ENCODE data around the gene RASSF1.

DNA sequence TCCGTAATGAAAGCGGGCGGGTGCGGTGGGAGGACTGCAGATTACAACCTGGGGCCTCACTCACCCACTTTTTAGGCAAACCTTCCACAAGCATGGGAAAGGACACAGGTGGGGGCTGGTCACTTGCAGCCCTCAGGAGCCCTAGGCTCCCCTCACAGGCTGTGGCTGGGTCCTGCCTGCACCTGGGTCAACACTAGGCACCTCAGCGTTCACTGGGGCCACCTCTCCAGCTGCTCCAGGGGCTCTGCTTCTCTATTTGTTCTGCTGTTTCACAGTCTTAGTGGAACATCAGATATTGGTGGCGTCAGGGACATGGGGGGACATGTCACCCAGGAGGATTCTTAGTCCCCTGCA, 48.8 kb upstream of the RASSF1 start:
- TF ChIP-seq HDGF (IDR thresholded peaks at IDR 0.05; ENCODE audit: borderline replicate concordance) (no peak), FOXK2 (IDR thresholded peaks at IDR 0.05) (no peak), ARNT (IDR thresholded peaks at IDR 0.05) (no peak), L3MBTL2 (conservative IDR thresholded peaks at IDR 0.05) (no peak), LEF1 (IDR thresholded peaks at IDR 0.05; ENCODE audit: borderline replicate concordance) (no peak), ZNF384 (IDR thresholded peaks at IDR 0.05) (no peak), NFRKB (IDR thresholded peaks at IDR 0.05) (no peak), FOXM1 (IDR thresholded peaks at IDR 0.05; ENCODE audit: borderline replicate concordance) (no peak), SP1 (IDR thresholded peaks at IDR 0.05) (no peak), SUZ12 (IDR thresholded peaks at IDR 0.05) (no peak), FOXA1 (IDR thresholded peaks at IDR 0.05) (no peak), BHLHE40 (IDR thresholded peaks at IDR 0.05; ENCODE audit: borderline replicate concordance) (no peak)
- TF ChIP-seq, protein P1, sequence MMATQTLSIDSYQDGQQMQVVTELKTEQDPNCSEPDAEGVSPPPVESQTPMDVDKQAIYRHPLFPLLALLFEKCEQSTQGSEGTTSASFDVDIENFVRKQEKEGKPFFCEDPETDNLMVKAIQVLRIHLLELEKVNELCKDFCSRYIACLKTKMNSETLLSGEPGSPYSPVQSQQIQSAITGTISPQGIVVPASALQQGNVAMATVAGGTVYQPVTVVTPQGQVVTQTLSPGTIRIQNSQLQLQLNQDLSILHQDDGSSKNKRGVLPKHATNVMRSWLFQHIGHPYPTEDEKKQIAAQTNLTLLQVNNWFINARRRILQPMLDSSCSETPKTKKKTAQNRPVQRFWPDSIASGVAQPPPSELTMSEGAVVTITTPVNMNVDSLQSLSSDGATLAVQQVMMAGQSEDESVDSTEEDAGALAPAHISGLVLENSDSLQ (IDR thresholded peaks at IDR 0.05) = no peak

All from HEK293T (cell line).